ENCODE results near the gene COX4I2. TPM values are rescaled to one million over a fixed set of nuclear protein-coding genes. Genes with fewer than 3 reads are reported as not detected.
"Not testable (repeated sequence)": the region's sequence is repeated elsewhere in the genome, so short reads cannot be mapped to it uniquely, and the experiment has no call there.

COX4I2 gene
- total RNA-seq, 1 experiment from 2014 or later: 0.21 TPM

- peak; percentile 99 for DNase-seq
- no peaks in the 10 kb centered on the region for H3K27me3 ChIP-seq (ENCODE audit: control insufficient read depth, insufficient read depth, low read length)
- H3K36me3 ChIP-seq (replicated peaks; ENCODE audit: control insufficient read depth, insufficient read depth, low read length): peaks cover 4% of the 10 kb centered on the region
- peak overlapping the region; percentile 48 for H3K4me3 ChIP-seq (ENCODE audit: insufficient read depth, low read depth, low read length)
Observed at GRCh38 chr20:31661625-31662371, 24.1 kb downstream of the COX4I2 start.

DNA sequence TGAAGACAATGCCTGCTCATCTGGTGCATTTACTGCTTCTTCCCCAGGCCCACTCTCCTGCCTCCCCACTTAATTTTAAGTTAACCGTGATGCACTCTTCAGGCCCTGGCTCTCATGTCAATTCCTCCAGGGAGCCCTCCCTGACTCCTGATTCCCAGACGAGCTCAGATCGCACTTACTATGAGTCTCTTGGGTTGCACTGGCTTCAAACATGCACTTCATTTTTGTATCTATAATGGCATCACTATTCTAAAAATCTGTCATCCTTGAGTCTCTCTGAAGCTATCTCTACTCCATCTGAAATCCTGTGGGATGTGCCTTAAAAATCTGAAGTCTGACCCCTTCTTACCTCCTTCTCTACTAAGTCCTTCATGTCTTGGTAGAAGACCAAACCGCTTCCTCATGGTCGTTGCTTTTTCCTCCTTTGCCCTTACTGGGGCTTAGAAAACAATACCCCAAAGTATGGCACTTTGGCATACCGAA lies 24.7 kb downstream of the COX4I2 start:
- H3K27me3 ChIP-seq (ENCODE audit: control insufficient read depth, insufficient read depth, low read length): no peaks in the 10 kb centered on the region

DNA sequence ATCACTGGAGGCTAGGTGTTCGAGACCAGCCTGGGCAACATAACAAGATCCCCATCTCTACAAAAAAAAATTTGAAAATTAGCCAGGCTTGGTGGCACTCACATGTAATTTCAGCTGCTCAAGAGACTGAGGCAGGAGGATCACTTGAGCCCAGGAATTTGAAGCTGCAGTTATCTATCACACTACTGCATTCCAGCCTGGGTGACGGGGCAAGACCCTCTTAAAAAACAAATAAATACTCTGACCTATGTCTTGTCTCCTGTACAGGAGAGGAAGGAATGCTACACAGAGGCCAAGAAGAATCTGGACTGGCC lies 25.8 kb downstream of the COX4I2 start:
- Histone ChIP-seq H3K4me3 (ENCODE audit: insufficient read depth, low read depth, low read length) (no peak overlapping the region), H3K27me3 (ENCODE audit: control insufficient read depth, insufficient read depth, low read length) (no peaks in the 10 kb centered on the region)
- no peak for DNase-seq

More for the DNA sequence above, 24.7 kb downstream of the COX4I2 start:
- Histone ChIP-seq H3K4me3 (ENCODE audit: insufficient read depth, low read depth, low read length) (no peak overlapping the region), H3K36me3 (replicated peaks; ENCODE audit: control insufficient read depth, insufficient read depth, low read length) (peaks cover 4% of the 10 kb centered on the region)
- DNase-seq: no peak

GRCh38 chr20:31663838-31664695 lies 26.4 kb downstream of the COX4I2 start:
- DNase-seq: no peak
- Histone ChIP-seq H3K4me3 (ENCODE audit: insufficient read depth, low read depth, low read length) (no peak overlapping the region), H3K36me3 (replicated peaks; ENCODE audit: control insufficient read depth, insufficient read depth, low read length) (peaks cover 4% of the 10 kb centered on the region), H3K27me3 (ENCODE audit: control insufficient read depth, insufficient read depth, low read length) (no peaks in the 10 kb centered on the region)

More for the DNA sequence above, 25.8 kb downstream of the COX4I2 start:
- H3K36me3 ChIP-seq (replicated peaks; ENCODE audit: control insufficient read depth, insufficient read depth, low read length): peaks cover 4% of the 10 kb centered on the region

DNA sequence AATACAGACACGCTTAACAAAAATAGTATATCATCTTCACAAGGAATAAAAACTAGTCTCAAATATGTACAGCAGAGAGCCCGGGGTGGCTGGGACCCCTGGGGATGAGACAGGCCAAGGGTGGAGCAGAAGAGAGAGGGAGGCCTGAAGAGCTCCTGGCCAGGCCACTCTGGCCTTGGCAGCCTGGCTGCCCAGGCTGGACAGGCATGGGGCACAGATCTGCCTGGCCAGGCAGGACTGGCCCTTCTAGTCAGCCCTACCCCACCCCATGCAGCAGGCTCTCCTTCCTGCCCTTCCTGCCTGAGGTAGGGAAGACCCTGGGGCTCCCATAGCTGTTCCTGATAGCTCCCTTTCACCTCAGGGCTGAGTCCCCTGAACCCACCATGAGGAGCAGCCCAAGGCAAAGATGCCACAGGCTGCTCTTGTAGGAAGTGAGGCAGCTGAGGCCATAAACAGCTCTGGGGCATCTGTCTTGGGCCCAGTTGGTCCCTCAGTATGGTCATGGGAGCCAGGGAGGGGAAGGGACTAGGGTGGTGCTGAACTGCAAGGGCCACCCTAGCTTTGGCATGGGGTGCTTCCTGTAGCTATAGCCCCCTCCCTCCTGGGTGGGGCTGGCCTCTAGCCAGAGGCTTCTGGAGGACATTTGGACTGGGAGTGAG lies 27.1 kb downstream of the COX4I2 start:
- Histone ChIP-seq H3K27me3 (ENCODE audit: control insufficient read depth, insufficient read depth, low read length) (no peaks in the 10 kb centered on the region), H3K4me3 (ENCODE audit: insufficient read depth, low read depth, low read length) (no peak overlapping the region), H3K36me3 (replicated peaks; ENCODE audit: control insufficient read depth, insufficient read depth, low read length) (peaks cover 4% of the 10 kb centered on the region)
- no peak for DNase-seq

GRCh38 chr20:31665753-31666152 lies 28.0 kb downstream of the COX4I2 start:
- peaks cover 4% of the 10 kb centered on the region for H3K36me3 ChIP-seq (replicated peaks; ENCODE audit: control insufficient read depth, insufficient read depth, low read length)

GRCh38 chr20:31666258-31667042 lies 28.7 kb downstream of the COX4I2 start:
- Histone ChIP-seq H3K4me3 (ENCODE audit: insufficient read depth, low read depth, low read length) (no peak overlapping the region), H3K36me3 (replicated peaks; ENCODE audit: control insufficient read depth, insufficient read depth, low read length) (peaks cover 4% of the 10 kb centered on the region), H3K27me3 (ENCODE audit: control insufficient read depth, insufficient read depth, low read length) (no peaks in the 10 kb centered on the region)
- peak; percentile 57 for DNase-seq

More at GRCh38 chr20:31665753-31666152, 28.0 kb downstream of the COX4I2 start:
- Histone ChIP-seq H3K4me3 (ENCODE audit: insufficient read depth, low read depth, low read length) (no peak overlapping the region), H3K27me3 (ENCODE audit: control insufficient read depth, insufficient read depth, low read length) (no peaks in the 10 kb centered on the region)
- DNase-seq: no peak

DNA sequence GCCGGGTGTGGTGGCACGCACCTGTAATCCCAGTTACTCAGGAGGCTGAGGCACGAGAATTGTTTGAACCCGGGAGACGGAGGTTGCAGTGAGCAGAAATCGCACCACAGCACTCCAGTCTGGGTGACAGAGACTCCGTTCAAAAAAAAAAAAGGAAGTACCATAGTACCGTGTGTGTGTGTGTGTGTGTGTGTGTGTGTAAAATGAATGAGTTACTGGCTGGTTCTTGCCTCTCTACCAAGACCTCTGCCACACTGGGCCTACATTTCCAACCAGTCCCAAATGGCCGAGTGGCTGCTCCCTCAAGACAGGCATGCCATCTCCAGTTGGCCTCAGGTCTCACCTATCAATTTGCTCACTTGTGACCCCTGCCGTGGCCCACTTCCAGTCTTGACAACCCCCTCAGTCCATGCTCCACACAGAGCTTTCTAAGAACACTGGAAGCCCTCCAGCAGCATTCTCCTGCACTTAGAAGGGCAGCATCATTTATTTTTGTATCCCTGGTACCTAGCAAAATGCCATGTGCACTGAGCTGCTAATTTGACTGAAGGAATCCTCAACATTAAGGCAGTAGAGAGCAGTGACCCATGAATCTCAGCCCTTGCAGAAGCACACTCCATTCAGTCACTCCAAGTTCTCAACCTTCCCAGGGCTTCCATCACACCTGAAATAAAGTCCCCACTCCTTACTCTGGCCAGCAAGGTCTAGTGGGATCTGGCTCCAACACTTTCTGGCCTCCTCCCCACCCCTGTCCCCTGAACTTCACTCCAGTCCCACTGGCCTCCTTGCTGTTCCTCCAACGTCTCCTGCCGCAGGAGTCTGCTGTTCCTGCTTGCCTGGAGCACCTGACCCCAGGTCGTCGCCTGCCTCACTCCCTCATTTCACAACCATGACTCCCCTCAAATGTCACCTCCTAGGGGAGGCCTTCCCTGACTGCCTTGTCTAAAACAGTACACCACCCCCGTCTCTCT lies 29.9 kb downstream of the COX4I2 start:
- H3K4me3 ChIP-seq (ENCODE audit: insufficient read depth, low read depth, low read length): no peak overlapping the region
- no peak for DNase-seq
- H3K27me3 ChIP-seq (ENCODE audit: control insufficient read depth, insufficient read depth, low read length): no peaks in the 10 kb centered on the region
- H3K36me3 ChIP-seq (replicated peaks; ENCODE audit: control insufficient read depth, insufficient read depth, low read length): peaks cover 4% of the 10 kb centered on the region

DNA sequence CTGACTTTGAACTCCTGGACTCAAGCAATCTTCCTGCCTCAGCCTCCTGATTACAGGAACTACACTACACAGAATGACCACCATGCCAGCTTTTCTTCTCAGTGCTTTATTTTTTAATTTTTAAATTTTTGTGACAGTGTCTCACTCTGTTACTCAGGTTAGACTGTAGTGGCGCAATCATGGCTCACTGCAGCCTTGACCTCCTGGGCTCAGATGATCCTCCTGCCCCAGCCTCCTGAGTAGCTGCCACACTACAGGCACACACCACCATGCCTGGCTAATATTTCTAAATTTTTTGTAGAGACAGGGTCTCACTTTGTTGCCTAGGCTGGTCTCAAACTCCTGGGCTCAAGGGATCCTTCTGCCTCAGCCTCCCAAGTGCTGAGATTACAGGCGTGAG lies 31.2 kb downstream of the COX4I2 start:
- H3K4me3 ChIP-seq (ENCODE audit: insufficient read depth, low read depth, low read length); DNase-seq; H3K36me3 ChIP-seq (replicated peaks; ENCODE audit: control insufficient read depth, insufficient read depth, low read length); H3K27me3 ChIP-seq (ENCODE audit: control insufficient read depth, insufficient read depth, low read length): not testable (repeated sequence)

DNA sequence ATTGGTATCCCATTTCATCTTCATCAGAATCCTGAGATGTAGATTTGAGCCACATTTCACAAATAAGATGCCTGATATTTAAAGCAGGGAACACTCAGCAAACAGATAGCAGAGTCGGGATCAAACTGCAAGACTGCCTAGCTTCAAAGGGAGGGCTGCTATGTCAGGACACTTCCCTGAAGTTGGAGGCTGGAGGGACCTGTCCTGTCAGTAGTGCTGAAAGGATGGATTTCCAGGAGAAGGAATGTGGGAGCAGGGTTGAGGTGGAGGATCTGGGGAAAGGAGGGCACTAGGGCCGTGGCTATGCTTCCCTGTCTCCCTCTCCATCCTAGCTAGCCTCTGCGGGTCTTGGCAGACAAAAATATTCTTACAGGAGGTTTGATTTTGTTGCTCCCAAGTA lies 32.2 kb downstream of the COX4I2 start:
- no peak overlapping the region for H3K4me3 ChIP-seq (ENCODE audit: insufficient read depth, low read depth, low read length)
- no peaks in the 10 kb centered on the region for H3K27me3 ChIP-seq (ENCODE audit: control insufficient read depth, insufficient read depth, low read length)
- DNase-seq: no peak
- H3K36me3 ChIP-seq (replicated peaks; ENCODE audit: control insufficient read depth, insufficient read depth, low read length): peaks cover 4% of the 10 kb centered on the region

GRCh38 chr20:31670371-31671228 lies 32.9 kb downstream of the COX4I2 start:
- Histone ChIP-seq H3K27me3 (ENCODE audit: control insufficient read depth, insufficient read depth, low read length) (no peaks in the 10 kb centered on the region), H3K36me3 (replicated peaks; ENCODE audit: control insufficient read depth, insufficient read depth, low read length) (peaks cover 4% of the 10 kb centered on the region), H3K4me3 (ENCODE audit: insufficient read depth, low read depth, low read length) (no peak overlapping the region)
- no peak for DNase-seq

DNA sequence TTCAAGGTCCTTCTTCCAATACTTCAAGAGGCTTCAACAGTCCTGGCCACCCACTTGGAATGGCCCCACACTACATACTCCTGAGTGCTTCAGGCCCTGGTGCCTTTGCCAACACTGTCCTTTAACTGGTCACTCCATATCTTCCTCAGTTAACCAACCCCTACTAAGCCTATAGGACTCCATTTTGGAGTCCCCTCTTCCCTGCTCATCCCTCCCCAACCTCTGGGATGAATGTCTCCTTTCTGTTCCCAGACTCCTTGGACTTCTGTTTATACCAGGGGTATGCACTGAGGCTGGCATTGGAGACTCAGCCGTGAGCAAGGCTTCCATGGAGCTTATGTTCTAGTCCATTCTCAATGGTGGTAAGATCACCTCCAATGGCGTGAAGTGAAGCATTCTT lies 33.6 kb downstream of the COX4I2 start:
- no peak for DNase-seq
- no peaks in the 10 kb centered on the region for H3K27me3 ChIP-seq (ENCODE audit: control insufficient read depth, insufficient read depth, low read length)
- peaks cover 2% of the 10 kb centered on the region; the same call in 1 of the 2 replicates for H3K36me3 ChIP-seq (replicated peaks; ENCODE audit: control insufficient read depth, insufficient read depth, low read length)
- H3K4me3 ChIP-seq (ENCODE audit: insufficient read depth, low read depth, low read length): no peak overlapping the region

Data from H7 (cell line).